GM18505 (cell line): ENCODE measurements around the gene N4BP2L2.
A peak's percentile ranks its signal among the peaks of the same experiment; 100 is the strongest.
"Not testable (repeated sequence)": the region's sequence is repeated elsewhere in the genome, so short reads cannot be mapped to it uniquely, and the experiment has no call there.

Source experiments
- ATAC-seq: cut with Tn5 transposase; IDR thresholded peaks from one replicate; pipeline ENCODE4 v1.9.1; 2021; ENCODE audit not compliant: unreplicated experiment
- POLR2A ChIP-seq: IDR thresholded peaks from 4 replicates; pipeline ENCODE4 v1.6.1; 2011; ENCODE audit warnings: borderline replicate concordance; ENCODE audit not compliant: insufficient read depth, insufficient read length; ENCODE audit errors: extremely low read depth

N4BP2L2 gene

DNA sequence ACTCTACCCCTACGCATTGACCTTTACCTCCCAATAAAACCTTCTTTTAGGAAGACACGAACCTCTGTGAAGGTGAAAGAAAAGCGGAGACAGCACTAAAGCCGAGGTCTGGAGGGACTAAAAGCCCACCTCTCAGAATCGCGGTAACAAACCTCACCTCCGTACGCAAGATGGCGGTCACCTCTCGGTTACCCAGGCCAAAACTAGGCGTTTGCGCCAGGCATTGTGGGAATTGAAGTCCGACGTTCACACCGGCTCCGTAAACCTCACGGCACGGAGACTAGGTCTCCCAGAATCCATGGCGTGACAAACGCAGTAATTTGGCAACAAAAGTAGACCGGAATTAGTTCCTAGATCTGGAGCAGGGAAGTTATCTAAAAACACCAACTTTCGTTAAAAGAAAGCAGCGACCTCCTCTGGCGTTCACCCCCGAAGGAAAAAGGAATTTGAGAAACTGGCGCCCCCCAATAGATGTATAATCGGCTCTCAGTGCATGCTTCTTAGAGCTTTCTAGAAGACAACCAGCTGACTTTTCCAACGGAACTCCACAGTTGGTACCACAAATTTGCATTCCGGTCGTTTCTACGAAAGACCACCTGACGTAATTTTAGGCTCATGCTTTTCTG lies at the start of gene N4BP2L2:
TSS of gene N4BP2L2 (minus strand) at position 175 of the 626 bp plus-strand sequence. CDS start 1,768 bp downstream, outside the sequence.
- peak; percentile 48 for TF ChIP-seq POLR2A
- ATAC-seq: peak; percentile 97

DNA sequence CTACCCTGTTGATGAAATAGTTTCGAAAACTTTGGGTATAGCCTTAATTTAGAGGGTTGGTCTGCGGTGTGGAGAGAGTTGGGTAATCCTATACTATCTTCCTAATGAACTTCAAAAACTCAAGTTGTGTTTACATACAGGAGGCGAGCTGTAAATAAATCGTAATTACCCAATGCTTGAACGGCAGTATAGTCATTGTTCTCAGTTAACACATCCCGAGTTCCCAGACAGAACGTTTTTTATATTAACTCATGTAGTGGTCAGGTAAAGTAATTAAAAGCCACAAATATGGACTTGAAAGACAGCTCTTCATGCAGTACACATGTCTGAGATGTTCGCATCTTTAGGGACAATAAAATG lies 49.2 kb upstream of the N4BP2L2 start:
- TF ChIP-seq POLR2A: no peak

DNA sequence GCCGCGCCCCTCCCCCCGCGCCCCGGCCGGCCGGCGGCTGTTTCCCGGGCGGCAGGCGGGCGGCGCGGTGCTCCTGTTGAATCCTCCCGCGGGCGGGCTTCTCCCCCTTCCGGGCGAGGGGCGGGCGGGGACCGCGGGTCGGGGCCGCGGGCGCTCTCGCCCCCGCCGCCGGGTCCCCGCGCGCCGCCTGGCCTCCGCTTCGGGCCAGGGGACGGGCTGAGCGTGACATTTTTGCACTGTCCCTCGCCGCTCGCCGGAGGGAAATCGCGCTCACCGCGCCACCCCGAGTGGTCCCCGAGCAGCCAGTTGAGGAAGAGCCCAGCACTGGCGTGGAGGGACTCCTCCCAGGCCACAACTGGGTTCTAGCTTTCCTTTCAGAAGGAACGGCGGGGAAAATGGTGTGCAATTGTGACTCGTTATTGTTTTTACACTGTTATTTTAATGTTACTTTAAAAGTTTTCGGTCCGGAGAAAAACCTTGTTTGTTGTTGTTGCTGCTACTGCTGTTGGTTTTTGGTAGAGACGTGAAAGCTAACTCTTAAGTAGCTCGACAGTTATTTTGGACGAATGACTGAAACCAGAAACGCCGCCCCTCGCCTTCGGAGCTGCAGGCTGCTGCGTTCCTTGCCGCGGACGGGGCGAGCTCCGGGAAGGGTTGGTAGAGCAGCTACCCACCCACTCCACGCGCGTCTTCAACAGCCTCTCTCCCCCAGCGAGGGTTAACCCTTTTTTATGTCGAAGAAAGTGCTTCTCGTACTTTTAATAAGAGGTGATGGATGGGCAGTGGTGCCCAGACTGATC lies 48.6 kb upstream of the N4BP2L2 start:
- peak; percentile 41 for ATAC-seq
- no peak for TF ChIP-seq POLR2A

More for the DNA sequence above, 49.2 kb upstream of the N4BP2L2 start:
- ATAC-seq: no peak

DNA sequence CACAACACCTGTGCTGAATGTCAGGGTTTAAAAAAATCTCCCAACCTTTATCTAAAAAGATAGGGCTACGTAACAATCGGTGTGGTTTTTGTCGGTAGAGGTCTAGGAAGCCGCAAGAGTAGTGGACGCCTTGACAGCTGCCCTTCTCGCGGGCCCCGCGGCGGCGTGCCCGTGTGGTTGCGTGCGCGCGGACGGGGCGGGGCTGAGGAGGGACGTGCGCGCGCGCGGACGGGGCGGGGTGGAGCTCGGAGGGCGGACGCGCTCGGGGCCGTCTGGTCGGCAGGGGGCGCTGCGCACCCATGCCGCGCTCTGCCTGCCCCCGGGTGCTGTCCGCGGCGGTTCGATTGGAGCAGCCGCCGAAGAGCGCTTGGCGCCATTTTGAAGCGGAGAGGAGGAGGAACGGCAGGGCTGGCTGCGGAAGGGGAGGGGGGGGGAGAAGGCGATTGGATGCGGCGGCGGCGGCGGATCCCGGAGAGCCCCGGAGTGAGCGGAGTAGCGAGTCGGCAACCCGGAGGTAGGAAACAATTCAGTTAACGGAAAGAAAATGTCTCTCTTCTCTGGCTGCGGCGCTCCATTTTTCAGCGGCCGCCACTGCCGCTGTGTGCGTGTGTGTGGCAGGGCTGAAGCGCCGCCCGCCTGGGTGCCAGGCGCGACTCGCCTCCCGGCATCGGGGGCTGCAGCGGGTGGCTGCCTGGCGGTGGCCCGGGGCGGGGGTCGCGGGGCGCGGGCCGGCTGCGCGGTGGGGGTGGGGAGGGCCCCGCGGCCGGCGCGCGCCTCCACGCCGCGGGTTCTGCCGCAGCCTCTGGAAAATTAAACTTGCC lies 47.7 kb upstream of the N4BP2L2 start, which contains the start of gene PDS5B:
TSS of gene PDS5B (plus strand) at position 373 of the 821 bp plus-strand sequence. CDS start 62,321 bp downstream, outside the sequence.
- TF ChIP-seq POLR2A: peak; percentile 84
- peak; percentile 84 for ATAC-seq

DNA sequence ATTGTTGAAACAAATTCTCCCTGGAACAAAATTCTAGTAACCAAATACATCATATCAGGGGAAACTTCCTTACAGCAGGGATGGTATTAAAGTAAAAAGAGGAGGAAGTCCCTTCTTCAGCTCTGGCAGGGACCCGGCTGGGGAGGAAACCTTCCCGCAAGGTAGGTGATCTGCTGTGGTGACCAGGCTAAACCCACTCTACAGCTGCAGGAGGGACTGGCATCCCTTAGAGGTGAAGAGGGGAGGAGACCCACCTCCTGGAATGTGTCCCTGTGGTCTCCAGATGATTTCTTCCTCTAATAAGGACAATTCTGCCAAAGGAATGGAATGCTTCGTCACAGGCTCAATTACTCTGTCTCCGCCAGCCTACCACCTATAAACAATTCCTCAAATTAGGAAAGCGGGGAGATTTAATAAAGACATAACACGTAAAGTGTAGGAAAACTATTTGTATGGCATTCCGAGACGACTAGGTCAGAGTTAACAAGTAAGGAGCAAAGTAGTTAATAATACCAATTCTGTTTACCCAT lies 47.0 kb upstream of the N4BP2L2 start:
- no peak for ATAC-seq
- TF ChIP-seq POLR2A: no peak

DNA sequence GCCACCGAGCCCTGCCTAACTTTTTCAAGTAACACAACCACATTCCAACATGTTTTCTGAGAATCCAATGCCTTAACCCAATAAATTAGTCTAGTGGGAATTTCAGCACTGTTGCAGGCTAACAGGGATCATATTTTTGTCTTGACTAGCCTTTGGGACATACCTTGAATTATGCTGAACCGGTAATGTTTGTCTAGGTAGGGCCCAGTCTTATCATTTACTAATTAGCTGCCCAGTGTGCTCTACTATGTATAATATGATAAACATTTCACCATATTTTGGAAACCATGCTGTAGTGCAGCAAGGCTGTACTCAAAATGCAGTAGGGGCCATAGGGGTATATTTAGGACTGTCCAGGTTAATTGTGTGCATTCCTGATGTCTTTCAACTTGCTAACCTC lies 44.4 kb upstream of the N4BP2L2 start:
- ATAC-seq: no peak

DNA sequence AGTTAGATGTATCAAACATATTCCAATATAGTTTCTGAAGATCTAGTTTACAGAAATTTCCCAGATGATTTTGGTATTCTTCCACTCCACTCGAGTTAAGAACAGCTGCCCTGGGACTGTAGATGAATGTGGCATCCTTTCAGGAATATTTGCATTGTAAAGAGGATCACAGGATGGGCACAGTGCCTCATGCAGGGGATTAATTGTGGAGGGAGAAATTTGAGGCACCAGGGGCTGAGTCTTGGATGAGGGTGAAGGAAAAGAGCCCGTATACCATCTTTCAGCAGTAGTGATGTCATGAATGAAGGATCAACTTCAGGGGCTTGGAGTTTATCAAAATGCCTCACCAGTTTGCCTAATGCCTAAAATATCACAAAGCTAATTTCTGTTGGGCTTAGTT lies 43.7 kb upstream of the N4BP2L2 start:
- no peak for ATAC-seq

More for the DNA sequence above, 44.4 kb upstream of the N4BP2L2 start:
- no peak for TF ChIP-seq POLR2A

DNA sequence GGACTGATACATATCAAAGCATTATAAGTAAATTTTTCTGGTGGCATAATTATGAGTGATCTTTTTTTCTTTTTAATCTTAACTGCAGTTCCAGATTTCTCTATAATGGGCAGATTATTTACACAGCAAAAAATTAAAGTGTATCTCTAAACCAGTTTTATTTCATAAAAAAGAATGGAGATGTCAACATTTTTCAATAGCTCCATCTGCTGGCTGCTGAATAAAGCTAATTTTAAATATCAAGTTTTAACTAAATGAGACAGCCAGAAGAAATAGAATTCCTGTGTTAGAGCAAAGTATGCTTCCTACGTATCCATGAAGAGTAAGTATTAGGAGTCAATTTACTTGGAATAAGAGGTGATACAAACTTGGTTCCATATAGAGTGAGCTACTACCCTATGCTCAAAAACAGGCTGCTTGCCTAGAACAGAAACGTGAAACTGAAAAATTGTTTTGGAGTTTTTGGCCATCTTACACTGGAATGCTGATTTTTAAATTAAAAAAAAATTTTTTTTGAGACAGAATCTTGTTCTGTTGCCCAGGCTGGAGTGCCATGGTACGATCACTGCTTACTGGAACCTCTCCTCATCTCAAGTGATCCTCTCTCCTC lies 42.7 kb upstream of the N4BP2L2 start:
- TF ChIP-seq POLR2A: no peak
- ATAC-seq: no peak

More for the DNA sequence above, 43.7 kb upstream of the N4BP2L2 start:
- TF ChIP-seq POLR2A: no peak

DNA sequence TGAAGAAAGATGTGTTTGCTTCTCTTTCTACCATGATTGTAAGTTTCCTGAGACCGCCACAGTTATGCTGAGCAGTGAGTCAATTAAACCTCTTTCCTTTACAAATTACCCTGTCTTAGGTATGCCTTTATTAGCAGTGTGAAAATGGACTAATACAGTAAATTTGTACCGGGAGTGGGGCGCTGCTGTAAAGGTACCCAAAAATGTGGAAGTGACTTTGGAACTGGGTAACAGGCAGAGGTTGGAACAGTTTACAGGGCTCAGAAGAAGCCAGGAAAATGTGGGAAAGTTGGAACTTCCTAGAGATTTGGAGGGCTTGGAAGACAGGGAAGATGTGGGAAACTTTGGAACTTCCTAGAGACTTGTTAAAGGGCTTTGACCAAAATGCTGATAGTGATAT lies 38.4 kb upstream of the N4BP2L2 start:
- ATAC-seq: no peak
- no peak for TF ChIP-seq POLR2A

DNA sequence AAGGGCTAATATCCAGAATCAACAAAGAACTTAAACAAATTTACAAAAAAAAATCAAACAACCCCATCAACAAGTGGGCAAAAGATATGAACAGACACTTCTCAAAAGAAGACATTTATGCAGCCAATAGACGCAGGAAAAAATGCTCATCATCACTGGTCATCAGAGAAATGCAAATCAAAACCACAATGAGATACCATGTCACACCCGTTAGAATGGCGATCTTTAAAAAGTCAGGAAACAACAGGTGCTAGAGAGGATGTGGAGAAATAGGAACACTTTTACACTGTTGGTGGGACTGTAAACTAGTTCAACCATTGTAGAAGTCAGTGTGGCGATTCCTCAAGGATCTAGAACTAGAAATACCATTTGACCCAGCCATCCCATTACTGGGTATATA lies 37.1 kb upstream of the N4BP2L2 start:
- ATAC-seq: not testable (repeated sequence)

DNA sequence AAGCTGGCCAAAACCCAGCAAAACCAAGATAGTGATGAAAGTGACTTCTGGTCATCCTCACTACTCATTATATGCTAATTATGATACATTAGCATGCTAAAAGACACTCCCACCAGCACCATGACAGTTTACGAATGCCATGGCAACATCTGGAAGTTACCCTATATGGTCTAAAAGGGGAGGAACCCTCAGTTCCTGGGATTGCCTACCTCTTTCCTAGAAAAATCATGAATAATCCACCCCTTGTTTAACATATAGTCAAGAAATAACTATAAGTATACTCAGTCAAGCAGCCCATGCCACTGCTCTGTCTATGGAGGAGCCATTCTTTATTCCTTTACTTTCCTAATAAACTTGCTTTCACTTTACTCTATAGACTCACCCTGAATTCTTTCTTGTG lies 22.2 kb upstream of the N4BP2L2 start:
- not testable (repeated sequence) for ATAC-seq

DNA sequence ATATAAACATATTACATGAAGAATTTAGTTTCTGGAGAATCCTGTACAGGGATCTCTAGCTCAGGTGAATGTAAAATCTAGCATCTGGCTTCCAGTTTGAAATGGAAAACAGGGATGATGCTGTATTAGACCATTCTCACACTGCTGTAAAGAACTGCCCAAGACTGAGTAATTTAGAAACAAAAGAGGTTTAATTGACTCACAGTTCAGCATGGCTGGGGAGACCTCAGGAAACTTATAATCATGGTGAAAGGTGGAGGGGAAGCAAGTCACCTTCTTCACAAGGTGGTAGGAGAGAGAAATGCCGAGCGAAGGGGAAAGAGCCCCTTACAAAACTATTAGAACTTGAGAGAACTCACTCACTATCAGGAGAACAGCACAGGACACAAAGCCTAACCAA lies 17.0 kb upstream of the N4BP2L2 start:
- TF ChIP-seq POLR2A: no peak
- ATAC-seq: no peak

DNA sequence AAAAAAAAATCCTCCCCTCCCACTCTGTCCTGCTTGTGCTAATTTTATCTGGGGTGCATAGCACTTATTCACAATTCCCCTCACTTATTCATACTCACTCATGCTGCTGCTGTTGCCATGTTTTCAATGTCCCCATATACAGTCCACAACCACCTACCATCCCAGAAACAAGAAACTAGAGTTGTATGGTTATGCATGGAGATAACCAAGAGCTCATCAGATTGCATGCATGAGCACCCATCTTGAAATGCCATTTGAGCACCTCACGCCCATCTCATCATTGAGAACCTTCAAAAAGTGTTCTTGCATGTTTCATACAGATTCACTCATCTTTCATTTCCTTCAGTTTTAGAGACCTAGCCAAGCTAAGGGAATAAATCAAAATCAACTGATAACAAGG lies 15.1 kb upstream of the N4BP2L2 start:
- ATAC-seq: peak; percentile 85

More for the DNA sequence above, 15.1 kb upstream of the N4BP2L2 start:
- no peak for TF ChIP-seq POLR2A
